Measurements from ENCODE around the gene MRPL16.
"Not testable (repeated sequence)": the region's sequence is repeated elsewhere in the genome, so short reads cannot be mapped to it uniquely, and the experiment has no call there.

Gene MRPL16

DNA sequence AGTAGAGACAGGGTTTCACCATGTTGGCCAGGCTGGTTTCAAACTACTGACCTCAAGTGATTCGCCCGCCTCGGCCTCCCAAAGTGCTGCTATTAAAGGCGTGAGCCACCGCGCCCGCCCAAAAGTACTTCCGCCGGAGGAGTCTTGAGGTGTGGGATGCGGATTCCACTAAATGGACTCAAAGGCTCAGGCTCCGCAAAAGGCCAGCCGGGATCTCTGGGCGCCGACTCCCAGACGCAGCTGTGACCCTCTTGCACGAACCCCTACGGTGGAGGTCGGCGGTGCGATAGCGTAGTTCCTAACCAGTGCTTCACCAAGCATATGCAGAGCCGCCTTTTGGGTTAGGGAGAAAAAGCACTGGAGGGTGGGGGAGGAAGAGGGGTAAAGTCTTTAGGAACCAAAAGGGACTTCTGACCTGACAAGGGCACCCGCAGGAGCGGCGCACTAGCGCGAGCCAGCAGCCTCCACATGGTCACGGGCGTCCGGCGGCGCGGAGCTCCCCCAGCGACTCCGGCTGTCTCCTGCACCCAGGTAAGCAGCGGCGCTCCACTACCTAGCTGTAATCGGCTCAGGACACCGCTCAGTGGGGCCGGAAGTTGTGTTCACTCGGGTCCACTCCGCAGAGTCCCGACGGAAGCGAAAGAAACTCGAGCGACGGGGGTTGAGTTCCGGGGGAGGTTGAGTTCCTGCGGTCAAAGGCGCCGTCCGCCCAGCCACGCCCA lies at the start of gene MRPL16:
TSS of gene MRPL16 (minus strand) at position 590 of the 722 bp plus-strand sequence. CDS start at position 470, 120 bp downstream.
- DNase-seq, result peak; percentile 83

DNA sequence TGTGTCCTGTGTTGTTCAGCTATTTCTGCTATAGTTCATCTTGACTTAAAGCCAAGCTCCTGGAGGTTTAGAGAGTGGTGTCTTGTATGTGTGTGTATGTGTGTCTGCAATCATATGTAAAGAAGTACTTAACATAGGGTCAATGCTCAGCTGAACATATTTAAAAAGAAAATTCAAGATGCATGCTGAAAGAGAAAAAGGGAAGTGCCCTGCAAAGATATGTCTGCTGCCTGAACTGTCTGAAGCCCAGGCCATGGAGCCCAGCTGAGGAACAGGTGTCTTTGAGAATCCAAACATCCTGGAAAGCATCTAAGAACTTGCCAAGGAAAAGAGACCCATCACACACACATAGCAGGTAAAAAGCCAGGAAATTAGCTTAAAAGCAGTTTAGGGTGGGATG lies 49.1 kb upstream of the MRPL16 start:
- no peak for DNase-seq

DNA sequence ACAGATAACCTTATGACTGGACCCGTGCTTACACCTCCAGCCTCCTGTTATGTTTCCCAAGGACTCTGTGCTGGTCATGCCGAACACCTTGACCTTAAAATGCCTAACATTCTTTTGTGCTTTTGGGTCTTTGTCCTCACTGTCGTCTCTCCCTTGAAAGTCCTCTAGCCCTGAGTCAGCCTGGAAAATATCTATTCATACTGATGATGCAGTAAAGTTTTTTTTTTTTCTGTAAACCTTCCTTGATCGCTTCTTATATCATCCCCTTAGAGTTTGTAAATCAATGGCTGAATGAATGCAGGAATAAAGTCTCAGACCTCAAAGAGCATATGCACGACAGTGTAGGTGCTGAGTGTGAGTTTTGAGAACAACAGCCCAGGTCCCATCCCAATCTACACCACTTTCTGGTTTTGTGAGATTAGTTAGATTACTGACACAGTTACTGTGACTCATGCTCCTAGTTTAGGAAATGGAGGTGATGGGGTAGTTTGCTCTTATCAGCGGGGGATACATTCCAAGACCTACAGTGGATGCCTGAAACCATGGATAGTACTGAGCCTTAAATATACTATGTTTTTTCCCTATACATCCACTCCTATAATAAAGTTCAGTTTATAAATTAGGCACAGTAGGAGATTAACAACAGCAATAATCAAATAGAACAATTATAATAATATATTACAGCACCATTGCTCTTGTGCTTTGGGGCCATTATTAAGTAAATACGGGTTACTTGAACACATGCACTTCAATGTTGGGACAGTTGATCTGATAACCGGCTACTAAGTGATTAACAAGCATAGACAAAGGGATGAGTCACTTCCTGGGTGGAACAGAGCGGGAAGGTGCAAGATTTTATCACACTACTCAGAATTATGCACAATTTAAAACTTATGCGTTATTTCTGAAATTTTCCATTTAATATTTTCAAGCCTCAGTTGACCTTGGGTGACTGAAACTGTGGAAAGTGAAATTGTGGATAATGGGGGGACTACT lies 47.2 kb upstream of the MRPL16 start:
- no peak for DNase-seq

DNA sequence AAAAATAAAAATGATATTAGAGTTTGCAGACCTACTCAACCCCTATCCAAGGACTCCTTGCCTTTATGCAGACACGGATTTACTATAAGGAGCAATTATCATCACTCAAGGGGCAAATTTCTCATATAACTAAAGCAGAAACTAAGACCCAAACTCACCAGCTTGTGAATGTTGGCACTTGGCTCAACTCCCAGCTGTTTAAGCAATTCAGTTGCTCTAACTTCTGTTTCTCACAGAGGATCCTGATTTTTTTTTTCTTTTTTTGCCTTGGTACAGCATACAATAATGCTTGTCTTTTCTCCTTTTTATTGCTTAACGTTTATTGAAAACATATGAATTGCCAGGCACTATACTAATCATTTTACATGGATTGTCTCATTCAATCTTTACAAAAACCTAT lies 44.3 kb upstream of the MRPL16 start:
- no peak for DNase-seq

DNA sequence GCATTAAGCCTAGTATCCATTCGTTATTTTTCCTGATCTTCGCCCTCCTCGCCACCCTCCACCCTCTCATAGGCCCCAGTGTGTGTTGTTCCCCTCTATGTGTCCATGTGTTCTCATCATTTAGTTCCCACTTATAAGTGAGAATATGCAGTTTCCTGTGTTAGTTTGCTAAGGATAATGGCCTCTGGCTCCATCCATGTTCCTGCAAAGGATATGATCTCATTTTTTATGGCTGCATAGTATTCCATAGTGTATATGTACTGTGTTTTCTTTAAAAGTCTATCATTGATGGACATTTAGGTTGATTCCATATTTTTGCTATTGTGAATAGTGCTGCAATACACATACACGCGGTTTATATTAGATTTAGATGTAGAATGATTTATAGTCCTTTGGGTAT lies 40.8 kb upstream of the MRPL16 start:
- DNase-seq, result not testable (repeated sequence)

DNA sequence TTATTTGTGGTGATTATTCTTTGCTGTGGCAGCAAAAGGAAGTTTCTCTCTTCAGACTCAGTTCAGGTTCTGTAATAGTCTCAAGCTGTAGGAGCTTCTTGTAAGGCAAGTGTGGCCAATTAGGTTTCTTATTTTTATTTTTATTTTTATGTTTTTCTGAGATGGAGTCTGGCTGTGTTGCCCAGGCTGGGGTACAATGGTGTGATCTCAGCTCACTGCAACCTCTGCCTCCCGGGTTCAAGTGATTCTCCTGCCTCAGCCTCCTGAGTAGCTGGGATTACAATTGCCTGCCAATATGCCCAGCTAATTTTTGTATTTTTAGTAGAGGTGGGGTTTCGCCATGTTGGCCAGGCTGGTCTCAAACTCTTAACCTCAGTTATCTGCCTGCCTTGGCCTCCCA lies 39.0 kb upstream of the MRPL16 start:
- DNase-seq, result not testable (repeated sequence)

DNA sequence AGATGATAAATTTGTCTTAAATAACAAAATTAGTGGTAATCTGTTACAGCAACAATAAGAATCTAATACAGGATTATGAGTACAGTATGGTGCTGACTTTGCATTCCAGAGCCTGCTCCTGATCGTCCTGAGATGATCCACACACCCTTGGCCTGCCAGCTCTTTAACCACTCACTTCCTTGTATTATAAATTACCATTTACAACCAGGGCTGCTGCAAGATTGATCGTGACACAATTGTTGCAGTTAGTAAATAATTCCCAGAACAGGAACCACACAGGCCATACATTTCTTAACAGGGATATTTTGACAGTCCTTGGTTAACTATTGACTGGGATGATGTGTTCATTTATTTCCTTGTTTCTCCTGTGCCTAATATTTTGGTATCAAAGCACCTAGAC lies 38.6 kb upstream of the MRPL16 start:
- DNase-seq, result no peak

DNA sequence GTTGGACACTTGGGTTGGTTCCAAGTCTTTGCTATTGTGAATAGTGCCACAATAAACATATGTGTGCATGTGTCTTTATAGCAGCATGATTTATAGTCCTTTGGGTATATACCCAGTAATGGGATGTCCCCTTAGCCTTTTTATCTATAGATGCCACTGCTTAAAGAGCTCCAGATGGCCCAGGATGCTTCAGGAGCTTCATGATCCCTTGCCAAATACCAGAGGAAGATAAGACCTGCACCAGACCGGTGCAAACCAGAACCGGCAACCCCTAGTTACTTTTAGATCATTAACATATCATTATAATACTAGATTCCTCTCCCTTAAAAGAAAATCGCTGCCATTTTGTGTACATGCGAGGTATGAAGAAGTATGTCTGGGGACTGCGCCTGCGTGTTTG lies 37.9 kb upstream of the MRPL16 start:
- not testable (repeated sequence) for DNase-seq

DNA sequence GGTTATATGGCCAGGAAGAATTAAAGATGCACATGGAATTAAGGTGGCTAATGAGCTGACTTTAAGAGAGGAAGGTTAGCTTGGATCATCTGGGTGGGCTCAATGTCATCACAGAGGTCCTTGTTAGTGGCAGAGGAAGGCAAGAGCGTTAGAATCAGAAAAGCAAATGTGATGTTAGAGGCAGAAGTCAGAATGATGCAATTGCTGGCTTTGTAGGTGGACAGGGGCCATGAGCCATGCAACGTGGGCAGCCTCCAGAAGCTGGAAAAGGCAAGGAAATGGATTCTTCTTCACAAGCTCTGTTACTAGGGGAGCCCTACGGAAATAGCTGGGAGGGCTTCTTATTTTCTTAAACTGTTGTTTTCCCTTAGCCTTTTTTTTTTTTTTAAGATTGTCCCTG lies 37.0 kb upstream of the MRPL16 start:
- no peak for DNase-seq

DNA sequence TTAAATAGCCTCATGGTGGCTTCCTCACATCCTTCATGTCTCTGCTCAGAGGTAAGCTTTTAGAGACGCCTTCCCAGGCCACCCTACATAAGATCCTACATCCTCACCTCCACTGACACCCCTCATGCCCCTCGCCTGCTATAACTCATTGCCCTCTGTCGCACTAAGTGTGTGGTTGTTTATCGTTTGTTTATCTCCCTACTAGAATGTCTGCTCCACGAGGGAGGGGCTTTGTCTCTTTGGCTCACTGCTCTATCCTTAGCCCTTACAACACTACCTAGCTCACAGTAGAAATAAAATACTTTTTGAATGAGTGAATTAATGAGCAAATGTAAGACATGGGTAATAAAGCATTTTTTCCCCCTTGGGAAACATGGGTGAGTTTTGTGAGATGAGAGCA lies 36.0 kb upstream of the MRPL16 start:
- DNase-seq, result no peak

DNA sequence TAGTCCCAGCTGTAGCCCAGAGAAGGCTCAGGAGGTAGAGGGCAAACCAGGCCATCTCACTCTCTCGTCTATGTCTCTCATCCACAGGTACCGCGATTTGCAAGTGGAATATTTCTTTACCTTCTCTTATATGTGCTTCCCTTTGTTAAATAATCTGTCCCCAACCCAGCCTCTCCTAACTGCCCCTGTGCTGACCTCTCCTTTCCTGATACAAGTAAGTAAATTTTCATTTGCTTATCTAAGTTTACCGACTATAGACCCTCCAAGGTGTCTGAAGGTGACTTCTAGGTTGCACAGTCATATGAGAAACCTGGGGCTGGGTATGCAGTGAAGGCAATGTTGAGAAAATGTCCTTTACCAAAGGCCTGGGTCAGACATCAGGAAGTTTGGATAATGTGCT lies 34.8 kb upstream of the MRPL16 start, which contains the start of gene CBLIF:
TSS of gene CBLIF (minus strand) at position 101 of the 400 bp plus-strand sequence. CDS start at position 55, 46 bp downstream.
- no peak for DNase-seq

DNA sequence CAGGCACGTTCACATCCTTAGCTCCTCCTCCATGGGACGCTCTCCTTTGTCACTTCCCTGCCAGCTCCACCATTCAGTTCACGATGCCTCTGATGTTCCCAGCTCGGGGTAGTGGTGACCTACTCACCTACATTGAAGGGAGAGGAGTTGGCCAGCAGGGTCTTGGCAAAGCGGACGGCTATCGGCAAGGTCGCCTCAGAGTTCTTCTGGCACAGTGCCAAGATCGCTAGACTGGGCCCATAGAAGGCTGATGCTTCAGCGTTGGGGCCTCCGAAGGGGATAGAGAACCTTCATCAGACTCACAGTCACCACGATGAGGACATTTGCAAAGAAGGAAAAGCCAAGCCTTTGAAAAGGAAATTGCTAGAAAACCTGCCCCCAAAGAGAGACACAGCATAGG lies 31.7 kb upstream of the MRPL16 start:
- DNase-seq, result no peak

DNA sequence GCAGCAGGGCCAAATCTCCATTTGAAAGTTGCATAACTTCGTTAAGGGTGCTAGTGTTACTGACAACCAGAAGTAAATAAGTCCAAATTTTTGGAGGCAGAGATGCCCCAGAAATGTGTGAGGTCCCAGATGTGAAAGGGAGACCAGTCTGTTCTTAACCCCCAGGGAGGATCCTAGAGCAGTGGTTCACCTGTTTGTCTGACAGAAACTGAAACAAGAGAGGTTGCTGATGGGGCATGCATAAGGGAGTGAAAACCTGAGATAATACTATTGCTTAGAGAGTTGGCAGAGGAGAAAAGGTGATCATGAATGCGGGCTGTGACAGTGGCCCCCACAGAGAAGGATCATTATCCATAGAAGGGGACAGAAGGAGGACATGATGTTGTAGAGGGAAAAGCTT lies 30.9 kb upstream of the MRPL16 start:
- DNase-seq, result no peak

DNA sequence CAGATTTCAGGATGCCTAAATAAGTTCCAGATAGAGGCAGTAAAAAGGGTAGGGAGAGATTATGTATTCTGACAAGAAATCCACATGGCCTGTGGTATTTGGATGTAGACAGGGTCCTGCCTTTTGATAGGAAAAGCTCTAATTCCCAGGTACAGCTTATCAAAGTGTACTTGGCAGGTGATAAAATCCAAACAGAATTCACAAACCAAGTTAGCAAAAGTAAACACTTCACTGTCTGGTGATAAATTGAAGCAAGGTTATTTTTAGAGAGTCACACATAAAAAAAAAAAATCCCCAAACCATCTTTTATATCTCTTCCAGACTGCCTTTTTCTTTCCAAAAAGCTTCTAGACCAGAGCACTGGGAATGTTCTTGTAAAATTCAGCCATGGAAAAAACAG lies 29.0 kb upstream of the MRPL16 start:
- DNase-seq, result no peak

DNA sequence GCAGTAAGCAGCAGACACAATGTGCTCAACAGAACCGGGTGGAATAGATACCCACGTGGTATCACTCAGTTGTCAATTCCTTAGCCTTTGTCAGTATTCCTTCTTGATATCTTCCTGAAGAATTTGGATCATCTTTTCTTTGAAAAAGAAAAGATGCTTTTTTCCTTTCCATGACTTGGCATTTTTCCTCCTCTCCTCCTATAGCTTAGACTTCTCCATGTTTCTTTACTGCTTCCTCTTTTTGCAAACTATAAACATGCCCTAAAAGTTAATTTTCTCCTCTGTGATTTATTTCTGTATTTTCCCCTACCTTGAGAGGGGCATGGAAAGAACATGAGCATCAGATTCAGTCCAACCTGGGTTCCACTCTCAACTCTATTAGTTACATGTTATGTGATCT lies 23.0 kb upstream of the MRPL16 start:
- DNase-seq, result no peak

DNA sequence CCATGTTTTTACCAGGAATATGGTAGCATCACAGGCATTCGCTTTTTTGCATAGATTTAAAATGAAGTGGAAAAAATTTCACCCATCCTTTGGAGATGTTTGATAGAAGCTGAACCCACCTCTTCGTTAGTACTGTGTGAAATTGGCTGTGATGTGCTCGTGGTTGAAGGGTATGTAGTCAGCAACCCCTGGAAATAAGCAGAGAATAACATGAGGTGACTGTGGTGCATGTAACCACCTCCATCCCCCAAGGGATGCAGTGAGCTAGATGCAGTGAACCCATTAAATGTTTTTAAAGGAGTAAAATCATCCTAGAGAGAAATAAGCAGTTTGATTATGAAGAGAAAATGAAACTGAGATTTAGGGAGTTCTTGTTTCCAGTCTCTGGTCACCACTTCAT lies 18.8 kb upstream of the MRPL16 start:
- DNase-seq, result no peak

DNA sequence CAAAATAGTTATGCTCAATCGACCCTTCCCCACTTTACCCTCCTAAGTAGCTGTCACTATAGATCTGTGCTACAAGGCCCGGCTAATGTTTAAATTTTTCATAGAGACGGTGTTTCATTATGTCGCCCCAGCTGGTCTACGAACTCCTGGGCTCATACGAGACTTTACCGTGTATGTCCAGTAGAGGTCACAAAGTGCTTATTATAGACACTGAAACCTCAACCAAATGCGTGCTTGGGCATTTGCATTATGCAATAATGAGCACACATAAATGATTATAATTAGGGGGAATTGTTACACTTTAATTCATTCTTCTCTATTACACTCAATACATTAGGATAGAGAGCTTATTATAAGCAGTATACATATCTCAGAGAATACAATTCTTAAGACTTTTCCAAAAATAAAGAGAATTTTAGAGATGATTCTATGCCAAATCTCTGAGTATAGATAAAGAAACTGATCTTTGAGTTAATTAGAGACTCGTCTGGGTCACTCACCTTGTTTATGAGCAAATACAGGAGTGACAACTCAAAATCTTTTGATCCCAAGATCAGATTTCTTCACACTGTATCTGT lies 12.5 kb upstream of the MRPL16 start:
- peak; percentile 29 for DNase-seq

DNA sequence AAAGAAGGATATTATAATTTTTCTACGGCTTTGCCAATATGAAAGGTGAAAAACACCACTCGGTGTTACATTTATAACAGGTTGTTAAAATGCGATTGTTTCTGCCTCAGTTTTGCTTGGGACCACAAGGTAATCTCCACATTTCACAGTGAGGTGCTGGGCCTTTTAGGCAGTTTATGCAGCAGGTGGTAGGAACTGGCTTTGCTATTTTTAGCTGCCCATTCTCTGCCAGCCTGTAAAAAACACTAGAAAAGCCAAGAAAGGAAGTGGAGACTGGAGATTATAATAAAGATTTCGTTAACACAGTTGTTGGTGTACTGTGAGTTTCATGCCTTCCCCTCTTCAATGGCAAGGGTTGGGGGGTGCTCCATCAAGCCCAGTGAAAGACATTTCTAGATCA lies 8.0 kb upstream of the MRPL16 start:
- DNase-seq, result no peak

DNA sequence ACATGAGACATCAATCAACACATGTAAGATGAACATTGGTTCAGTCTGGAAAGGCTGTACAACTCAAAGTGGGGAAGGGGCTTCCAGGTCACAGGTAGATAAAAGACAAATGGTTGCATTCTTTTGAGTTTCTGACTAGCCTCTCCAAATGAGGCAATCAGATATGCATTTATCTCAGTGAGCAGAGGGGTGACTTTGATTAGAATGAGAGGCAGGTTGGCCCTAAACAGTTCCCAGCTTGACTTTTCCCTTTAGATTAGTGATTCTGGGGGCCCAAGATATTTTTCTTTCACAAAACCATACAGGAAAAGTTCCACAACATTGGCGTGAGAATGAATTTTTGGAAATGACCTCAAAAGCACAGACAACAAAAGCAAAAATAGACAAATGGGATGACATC lies 5.9 kb upstream of the MRPL16 start:
- DNase-seq, result not testable (repeated sequence)

DNA sequence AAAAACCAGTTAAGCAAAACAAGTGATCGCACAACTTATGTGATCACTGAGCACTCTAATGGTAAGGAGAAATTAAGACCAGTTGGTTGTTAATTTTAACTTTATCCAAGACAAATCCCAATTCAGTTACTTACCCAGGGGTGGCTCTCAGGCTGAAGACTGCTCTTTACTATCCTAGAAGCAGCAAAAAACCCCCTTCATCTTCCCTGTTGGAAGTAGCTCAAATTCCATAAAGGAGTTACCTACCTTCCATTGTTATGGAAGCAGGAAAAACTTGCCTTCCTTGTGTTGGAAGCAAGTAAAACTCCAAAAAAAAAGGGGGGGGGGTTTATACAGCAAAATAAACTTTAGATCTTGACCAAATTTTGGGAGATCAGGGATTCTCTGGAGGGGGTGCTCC lies 5.2 kb upstream of the MRPL16 start:
- DNase-seq, result no peak

DNA sequence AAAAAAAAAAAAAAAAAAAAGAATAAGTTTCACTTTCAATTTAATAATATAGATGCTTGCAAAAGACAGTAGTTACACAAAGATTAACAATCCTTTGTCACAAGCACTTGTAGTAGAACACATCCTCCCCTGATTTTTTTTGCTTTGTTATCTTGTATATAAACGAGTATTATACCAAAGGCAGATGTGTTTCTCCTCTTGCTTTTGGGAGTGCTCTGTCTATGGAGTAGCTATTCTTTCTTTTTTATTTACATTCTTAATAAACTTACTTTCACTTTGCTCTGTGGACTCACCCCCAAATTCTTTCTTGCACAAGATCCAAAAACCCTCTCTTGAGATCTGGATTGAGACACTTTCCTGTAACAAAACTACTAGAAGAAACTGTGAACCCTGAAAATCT lies 3.4 kb upstream of the MRPL16 start:
- DNase-seq, result no peak

DNA sequence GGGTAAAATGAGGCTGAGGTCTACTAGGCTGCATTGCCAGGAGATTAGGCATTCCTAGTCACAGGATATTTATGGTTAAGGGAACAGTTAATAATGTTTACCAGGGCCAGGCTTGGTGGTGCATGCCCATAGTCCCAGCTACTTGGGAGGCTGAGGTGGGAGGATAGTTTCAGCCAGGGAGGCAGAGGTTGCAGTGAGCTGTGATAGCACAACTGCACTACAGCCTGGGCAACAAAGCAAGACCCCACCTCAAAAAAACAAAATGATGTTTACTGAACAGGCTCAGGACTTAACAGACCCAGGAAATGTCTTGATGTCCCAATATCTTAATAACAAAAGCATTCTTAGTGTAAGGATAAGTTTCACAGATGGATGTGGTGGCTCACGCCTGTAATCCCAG lies 2.8 kb upstream of the MRPL16 start:
- DNase-seq, result no peak

DNA sequence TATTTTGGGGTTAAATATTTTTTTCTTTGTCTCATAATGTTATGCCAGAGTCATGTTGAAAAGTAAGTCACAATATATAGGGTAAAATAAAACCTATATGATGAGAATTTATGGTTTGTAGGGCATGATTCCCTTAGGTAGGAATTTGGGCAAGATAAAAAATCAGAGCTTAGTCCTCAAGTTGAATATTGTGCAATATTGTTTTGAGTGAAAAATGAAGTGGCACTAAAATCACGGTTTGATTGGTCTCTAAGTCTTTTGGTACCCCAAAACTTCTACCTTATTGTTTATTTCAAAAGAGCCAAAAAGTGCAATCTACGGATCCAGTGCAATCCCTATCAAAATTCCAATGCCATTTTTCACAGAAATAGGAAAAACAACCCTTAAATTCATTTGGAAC lies 1.6 kb upstream of the MRPL16 start:
- no peak for DNase-seq

DNA sequence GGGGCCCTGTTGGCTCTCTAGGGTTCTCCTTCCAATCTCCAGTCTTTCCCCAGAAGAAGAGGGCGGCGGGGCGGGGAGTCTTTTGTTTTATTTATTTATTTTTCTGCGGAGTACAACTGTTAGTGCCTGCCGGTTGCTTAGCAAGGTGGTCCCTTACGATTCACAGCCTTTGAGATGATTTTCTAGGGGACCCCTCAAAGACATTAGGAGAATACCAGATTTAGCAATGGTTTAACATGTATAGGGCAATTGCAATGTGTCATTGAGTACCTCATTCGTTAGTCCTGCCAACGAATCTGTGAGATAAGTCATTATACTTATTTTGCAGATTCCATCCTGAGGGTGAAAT lies 307 bp upstream of the MRPL16 start:
- no peak for DNase-seq
